GM18498 (cell line): ENCODE measurements around the gene GIMAP6.
"Not testable (repeated sequence)": the region's sequence is repeated elsewhere in the genome, so short reads cannot be mapped to it uniquely, and the experiment has no call there.

Source experiments
- ATAC-seq: cut with Tn5 transposase; IDR thresholded peaks from one replicate; pipeline ENCODE4 v1.9.1; 2021; ENCODE audit warnings: mild to moderate bottlenecking, moderate library complexity; ENCODE audit not compliant: unreplicated experiment

GIMAP6 gene

DNA sequence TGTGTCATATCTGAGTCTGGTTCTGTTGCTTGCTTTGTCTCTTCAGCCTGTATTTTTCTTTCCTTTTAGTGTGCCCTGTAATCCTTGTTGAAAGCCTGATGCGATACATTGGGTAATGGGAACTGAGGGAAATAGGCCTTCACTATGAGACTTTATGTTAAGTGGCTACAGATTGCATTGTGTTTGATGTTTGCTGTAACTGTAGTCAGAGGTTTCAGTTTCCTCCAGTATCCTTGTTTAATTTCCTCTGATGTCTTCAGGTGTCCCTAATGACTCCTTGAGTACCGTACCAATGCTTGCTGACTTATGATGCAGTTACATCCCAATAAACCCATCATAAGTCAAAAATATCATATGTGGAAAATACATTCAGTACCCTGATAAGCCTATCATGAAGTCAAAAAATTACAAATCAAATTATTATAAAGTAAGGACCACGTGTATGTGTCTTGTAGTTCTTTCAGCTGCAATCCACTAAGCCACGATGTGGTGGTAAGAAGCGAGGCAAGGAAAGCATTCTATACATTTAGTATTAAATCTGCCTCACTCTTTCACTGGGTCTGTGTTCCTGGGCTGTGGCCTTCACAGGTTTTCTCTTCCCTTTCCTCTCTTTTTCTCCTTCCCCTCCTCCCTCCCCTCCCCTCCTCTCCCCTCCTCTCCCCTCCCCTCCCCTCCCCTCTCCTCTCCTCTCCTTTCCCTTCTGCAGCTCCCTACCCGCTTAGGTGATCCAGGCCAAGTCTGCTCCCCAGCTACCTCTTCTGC is 13.3 kb upstream of the GIMAP6 start:
- ATAC-seq: no peak

DNA sequence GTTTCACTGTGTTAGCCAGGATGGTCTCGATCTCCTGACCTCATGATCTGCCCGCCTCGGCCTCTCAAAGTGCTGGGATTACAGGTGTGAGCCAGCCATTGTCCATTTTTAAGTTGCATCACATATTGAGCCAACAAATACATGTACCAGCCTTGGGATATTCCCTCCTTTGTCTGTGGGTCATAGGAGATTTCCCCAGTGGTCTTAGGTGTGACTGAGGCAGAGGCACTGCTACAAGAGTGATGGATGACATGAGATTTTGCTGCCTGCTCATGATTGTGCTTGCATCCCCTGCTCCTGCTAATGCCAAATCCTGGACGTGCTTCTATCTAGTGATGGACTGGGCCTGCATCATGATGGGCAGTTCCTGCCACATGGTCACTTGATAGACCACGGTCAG is 10.7 kb upstream of the GIMAP6 start:
- no peak for ATAC-seq

DNA sequence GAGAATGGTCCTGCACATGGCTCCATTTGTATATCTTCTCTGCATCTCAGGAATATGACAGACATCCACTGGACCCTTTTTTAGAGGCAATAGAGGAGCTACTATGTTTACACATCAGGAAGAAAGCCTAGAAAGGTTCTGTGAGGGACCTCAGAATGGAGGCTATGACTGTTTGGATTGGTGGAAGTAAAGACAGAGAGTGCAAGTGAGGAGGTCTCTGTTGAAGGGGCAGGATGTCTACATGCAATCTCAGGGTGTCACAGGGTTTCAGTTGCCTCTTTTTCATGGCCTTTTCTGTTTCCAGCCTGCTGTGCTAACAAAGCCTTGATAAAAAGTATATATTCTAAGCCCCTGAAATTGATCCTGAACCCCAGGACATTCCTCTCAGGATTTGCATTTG is 9.7 kb upstream of the GIMAP6 start:
- ATAC-seq: no peak

DNA sequence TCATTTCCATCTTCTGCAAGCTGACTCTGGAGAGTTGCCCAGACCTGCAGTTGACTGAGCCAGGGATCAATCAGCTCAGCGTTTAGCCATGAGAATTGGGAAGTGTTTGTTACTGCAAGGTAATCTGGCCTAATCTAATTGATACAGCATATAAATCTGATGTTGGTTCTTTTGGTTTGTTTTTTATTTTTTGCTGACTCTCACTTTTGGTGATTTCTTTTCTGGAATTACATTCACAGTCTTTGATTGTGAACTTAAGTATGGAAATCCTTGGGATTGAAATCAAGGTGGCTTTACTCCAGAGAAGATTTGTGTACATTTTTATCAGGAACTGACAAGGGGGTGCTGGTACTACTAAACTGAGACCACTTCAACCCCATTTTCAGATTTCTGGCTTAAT is 1.7 kb upstream of the GIMAP6 start:
- no peak for ATAC-seq

DNA sequence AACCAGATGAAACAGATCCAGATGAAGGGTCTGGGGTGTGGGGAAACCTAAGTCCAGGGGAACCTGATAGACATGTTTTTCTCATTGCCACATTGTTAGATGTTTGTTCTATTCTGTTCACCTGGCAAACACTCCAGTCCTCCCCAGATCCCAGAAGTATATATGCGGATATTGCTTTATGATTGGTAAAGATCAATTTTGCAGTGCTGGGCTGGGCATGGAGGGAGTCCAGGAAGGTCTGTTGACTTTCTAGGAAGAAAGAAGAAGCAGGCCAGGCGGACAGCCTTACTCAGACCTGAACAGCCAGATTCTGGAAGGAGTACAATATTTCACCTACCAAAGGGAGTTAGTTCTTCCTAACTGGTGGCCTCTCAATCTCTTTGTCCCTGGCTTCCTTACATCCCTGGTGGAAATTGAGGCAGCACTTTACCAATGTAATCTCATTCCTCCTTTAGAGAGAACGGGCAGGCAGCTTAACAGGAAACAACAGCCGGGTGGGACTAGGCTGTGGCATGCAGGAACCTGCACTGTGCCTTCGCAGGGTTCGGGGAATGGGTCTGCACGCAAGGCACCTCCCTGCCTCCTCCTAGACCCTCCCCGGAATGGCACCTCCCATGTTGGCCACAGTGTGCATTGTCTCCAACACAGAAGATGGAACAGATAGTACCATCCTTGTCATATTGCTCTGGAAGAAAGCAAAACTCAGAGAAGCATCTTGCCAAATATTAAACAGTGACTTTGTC is 930 bp downstream of the GIMAP6 start:
- ATAC-seq: peak; percentile 68

GRCh38 chr7:150629347-150629746 is 2.8 kb downstream of the GIMAP6 start:
- ATAC-seq: no peak

DNA sequence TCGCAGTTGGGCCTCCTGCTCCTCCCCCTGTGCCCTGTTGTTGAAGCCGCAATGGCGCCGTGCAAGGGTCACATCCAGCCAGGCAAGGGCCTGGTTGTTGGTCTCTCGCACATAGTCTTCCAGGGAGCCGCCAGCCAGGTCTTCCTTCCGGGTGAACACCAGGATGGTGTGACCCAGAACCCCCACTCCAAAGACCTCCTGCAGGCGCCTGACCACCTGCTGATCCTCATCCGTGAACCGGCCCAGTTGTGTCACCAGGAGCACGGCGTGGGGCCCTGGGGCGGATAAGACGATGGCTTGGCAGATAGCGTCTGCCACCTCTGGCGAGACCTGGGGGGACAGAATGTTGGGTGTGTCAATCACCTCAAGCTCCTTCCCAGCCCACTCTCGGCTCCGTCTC is 4.2 kb downstream of the GIMAP6 start:
- no peak for ATAC-seq

DNA sequence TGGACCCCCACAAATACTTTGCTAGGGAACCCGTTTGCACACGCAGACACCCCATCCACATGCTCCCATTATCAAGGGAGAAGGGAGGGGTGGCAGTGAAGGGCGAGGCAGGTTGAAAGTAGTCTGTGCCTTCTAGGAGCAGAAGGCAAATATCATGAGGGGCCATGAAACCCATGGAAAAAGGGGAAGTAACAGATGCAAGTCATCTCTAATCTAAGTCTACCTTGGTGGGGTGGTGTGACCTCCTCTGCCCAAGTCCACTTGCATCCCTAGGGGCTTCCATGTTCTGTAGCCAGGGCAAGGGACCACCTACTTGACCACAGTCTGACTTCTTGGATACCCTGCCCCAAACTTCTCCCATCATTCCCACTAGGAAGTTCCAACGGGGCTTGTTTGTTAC is 5.5 kb downstream of the GIMAP6 start:
- no peak for ATAC-seq

DNA sequence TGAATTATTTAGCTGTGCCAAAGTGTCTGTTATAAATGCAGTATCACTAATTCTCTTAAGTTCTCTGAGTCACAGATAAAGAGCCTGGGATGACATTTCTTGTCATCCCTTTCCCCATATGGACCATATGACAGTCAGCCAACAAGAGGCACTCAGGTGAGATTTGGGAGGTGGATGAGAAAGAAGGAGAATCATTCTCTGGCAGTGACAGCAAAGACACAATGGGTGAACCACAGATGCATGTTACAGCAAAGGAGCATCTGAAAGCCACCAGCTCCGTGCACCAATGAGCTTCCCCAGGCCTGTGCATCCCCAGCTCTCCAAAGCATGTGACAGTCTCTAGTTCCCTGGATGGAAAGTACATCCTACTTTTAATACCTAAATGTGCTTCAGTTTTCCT is 10.8 kb downstream of the GIMAP6 start:
- no peak for ATAC-seq

DNA sequence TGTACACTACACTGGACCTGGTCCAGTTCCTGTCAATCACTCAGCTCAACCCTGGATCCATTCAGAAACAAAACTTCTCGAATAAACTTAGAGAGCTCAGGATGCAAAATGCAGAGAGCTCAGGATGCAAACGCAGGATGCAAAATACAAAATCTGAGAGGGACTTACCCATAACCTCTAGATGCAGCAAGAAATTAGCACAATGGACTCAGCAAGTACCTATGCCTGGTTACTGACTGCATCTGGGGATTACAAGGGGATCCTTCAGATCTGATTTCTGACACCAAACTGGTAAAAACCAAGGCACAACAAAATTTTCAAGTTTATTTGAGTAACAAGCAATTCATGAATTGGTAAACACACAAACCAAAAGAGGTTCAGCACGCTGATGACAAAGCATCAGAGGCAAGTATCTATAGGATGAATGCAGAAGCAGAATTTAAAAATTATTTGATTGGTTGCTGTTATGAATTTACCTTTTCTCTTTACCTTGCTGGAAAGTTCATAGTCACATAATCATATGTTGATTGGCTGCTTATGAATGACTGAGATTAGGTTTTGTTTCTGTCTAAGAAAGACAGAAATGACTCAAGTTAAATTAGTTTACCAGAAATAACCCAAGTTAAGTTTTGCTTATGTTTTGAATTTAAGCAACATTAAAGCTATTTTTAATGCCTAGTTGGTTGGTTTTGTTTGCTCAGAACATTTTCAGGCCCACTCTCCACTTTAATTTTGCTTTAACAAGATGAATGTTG is 11.4 kb downstream of the GIMAP6 start:
- no peak for ATAC-seq

GRCh38 chr7:150620061-150620460 is 12.1 kb downstream of the GIMAP6 start:
- ATAC-seq: no peak

- ATAC-seq: not testable (repeated sequence)
Measured at GRCh38 chr7:150615221-150615755, 16.9 kb downstream of the GIMAP6 start.

GRCh38 chr7:150614426-150614825 is 17.8 kb downstream of the GIMAP6 start:
- ATAC-seq: not testable (repeated sequence)

DNA sequence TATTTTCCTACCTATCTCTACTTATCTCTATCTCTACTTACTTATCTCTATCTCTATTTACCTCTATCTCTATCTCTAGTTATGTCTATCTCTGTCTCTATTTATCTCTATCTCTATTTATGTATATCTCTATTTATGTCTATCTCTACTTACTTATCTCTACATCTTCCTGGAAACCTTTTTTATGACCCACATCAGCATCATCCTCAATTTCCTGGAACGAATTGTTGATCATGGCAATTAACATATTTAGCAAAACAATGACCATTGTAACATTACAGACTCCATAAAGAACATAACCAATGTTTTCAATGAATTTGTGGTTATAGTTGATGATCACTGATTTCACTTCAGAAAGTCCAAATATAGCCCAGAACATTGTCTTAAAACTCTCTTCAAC is 18.3 kb downstream of the GIMAP6 start:
- no peak for ATAC-seq

GRCh38 chr7:150612925-150613324 is 19.3 kb downstream of the GIMAP6 start:
- no peak for ATAC-seq

- ATAC-seq: no peak
Measured at GRCh38 chr7:150610233-150610632, 22.0 kb downstream of the GIMAP6 start.

GRCh38 chr7:150603600-150603999 is 28.6 kb downstream of the GIMAP6 start:
- ATAC-seq: not testable (repeated sequence)

DNA sequence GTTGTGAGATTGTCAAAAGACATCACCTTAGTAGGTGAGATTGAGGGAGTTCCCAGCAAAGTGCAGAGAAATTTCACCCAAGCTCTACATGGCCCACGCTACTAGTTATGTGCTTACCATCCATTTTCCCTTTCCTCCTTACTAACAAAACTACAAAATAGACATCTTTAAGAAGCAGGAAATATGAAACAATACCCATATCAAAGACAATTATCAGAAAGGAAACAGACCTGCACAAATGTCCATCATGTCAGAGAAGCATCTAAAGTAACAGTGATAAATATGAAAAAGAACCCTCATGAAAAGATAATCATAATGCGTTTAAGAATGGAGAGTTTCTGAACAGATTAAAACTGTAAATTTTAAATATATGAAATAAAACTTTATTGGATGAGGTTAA is 36.8 kb downstream of the GIMAP6 start:
- no peak for ATAC-seq

DNA sequence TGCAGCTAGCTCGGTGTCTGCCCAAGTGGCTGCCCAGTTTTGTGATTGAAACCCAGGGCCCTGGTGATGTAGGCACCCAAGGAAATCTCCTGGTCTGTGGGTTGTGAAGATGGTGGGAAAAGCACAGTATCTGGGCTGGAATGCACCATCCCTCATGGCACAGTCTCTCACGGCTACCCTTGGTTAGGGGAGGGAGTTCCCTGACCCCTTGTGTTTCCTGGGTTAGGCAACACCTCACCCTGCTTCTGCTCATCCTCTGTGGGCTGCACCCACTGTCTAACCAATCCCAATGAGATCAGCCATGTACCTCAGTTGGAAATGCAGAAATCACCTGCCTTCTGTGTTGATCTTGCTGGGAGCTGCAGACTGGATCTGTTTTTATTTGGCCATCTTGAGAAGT is 37.4 kb downstream of the GIMAP6 start:
- no peak for ATAC-seq

DNA sequence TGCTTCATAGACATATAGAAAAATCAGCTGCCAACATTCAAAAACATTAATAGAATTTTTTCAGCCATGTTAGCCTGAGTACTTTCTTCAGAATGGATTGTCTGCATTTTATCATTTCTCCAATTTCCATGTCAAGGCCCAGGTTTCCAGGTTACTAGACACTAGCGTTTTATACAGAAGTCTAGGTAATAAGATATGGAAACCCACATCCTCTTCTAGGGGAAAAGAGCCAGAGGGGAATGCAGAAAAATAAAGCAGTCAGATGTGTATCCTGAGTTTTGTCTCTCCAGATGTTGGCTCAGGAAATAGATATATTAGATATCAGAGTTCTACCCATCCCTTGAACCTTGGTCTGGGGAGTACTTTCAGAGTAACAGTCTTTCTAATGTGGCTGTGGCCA is 44.6 kb downstream of the GIMAP6 start:
- ATAC-seq: no peak

GRCh38 chr7:150586785-150587152 is 45.4 kb downstream of the GIMAP6 start:
- ATAC-seq: no peak
